KOPT-K1 (cell line): ENCODE results near the gene CYP2U1.

Experiments
- H3K27ac ChIP-seq: fragments of 200-600 bp; sonication (generic); 2 replicates; pipeline ENCODE4 v1.5.1; 2016; ENCODE audit warnings: antibody characterized with exemption, mild to moderate bottlenecking, low read depth, low read length; ENCODE audit not compliant: poor library complexity, severe bottlenecking
- H3K36me3 ChIP-seq: fragments of 200-600 bp; sonication (generic); 2 replicates; pipeline ENCODE4 v1.5.1; 2017; ENCODE audit warnings: antibody characterized with exemption, mild to moderate bottlenecking, low read length, moderate library complexity; ENCODE audit not compliant: insufficient read depth
- H3K9me3 ChIP-seq: fragments of 200-600 bp; sonication (generic); 2 replicates; pipeline ENCODE4 v1.5.1; 2017; ENCODE audit warnings: antibody characterized with exemption, low read length, mild to moderate bottlenecking; ENCODE audit not compliant: insufficient read depth, poor library complexity, severe bottlenecking

Gene CYP2U1

DNA sequence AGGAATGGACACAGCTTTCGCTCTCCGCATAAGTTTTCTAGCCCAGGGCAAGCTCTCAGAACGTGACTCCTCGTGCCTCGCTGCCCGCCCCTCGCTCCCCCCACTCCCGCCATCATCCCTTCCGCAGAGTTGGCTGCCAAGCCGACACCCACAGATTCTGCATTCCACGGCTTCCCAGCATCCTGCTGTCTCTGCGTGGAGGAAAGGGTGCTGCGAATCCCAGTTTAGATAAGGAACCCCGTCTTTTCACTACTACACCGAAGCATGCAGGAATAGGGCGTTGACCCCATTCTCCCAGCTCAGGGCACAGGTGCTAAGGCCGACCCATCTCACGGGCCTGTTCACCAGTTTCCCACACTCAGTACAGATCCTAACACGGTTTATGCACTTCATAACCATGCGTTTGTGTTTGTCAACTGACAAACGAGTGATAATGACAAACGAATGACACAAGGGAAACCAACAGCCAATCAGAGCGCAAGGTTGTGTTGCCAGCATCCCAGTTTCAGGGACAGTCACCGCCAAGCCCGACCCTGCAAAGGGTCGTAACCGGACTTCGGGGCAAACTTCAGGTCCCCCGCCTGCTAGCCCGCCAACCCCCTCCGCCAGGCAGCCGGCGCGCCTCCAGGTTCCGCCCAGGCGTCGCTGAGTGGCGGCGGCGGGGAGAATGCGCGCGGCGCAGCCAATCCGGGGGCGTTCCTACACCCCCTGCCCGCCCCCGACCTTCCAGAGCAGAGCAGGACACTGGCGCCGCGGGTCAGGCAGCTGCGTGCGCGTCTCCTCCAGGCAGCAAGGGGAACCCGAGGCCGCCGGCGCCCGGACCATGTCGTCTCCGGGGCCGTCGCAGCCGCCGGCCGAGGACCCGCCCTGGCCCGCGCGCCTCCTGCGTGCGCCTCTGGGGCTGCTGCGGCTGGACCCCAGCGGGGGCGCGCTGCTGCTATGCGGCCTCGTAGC, at the start of gene CYP2U1:
Gene CYP2U1 (plus strand): TSS at position 729 of the 954 bp plus-strand sequence. CDS start 95 bp downstream, at position 824.
- no peaks in the 10 kb centered on the region for H3K36me3 ChIP-seq
- no peaks in the 10 kb centered on the region for H3K9me3 ChIP-seq
- peak within 1 kb of the TSS; percentile 61 for H3K27ac ChIP-seq

- Histone ChIP-seq H3K36me3 (no peaks in the 10 kb centered on the region), H3K9me3 (peaks cover 33% of the 10 kb centered on the region), H3K27ac (no peak overlapping the region)
These were observed 45.5 kb upstream of the CYP2U1 start for GRCh38 chr4:107885865-107886264.

DNA sequence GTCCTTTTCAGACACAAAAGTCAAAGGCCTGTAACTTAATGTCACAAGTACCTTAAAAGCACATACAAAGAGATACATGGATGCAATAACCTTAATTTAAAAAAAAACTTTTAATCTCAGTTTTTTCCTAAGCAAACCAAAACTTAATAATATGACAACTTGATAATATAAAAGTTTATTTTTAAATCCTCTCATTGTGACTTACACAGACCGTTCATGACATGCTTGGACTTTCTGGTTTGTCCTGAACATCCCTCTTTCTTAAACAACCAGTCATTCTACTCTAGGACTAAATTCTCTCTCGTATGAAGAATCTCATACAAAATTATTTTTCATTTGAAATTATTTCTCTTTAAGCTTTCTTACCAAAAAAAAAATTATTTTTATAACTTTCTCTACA, 43.1 kb upstream of the CYP2U1 start:
- H3K9me3 ChIP-seq, result peaks cover 33% of the 10 kb centered on the region
- no peaks in the 10 kb centered on the region for H3K36me3 ChIP-seq
- H3K27ac ChIP-seq, result no peak overlapping the region

DNA sequence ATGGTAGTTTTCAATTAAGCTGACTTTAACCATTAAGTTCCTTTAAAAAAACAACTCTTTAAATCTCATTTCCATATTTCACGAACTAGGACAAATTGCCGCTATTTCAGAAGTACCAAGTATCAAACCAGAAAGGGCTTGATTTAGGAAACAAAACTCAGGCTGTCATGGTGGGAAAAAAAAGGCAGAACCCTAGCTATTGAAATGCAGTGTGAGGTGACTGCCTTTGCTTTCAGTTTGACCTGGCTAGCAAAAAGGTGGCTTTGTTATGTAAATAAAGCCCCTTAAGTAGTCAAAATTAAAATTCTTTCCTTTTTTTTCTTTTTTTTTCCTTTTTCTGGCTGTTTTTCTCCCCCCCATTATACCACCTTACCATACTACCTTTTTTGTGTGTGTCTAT, 40.6 kb upstream of the CYP2U1 start:
- H3K27ac ChIP-seq, result no peak overlapping the region
- no peaks in the 10 kb centered on the region for H3K36me3 ChIP-seq
- peaks cover 33% of the 10 kb centered on the region for H3K9me3 ChIP-seq

DNA sequence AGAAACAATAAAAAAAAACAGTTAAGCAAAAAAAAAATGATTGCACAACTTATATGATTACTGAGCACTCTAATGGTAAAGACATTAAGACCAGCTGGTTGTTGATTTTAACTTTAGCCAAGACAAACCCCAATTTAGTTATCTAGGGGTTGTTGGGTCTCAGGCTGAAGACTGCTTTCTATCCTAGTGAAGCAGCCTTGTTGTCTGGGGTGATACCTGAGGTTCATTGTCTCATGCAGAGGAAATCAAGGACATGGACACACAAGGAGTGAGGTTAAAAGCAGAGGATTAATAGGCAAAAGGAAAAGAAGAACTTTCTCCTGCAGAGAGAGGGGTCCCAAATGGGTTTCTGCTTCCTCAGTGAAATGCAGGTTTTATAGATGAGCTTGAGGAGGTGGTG, 40.0 kb upstream of the CYP2U1 start:
- Histone ChIP-seq H3K36me3 (no peaks in the 10 kb centered on the region), H3K27ac (no peak overlapping the region), H3K9me3 (peaks cover 29% of the 10 kb centered on the region)

GRCh38 chr4:107893171-107894137, 37.9 kb upstream of the CYP2U1 start:
- Histone ChIP-seq H3K36me3 (no peaks in the 10 kb centered on the region), H3K27ac (no peak overlapping the region), H3K9me3 (peaks cover 7% of the 10 kb centered on the region)

GRCh38 chr4:107894138-107894603, 37.2 kb upstream of the CYP2U1 start:
- peaks cover 1% of the 10 kb centered on the region for H3K9me3 ChIP-seq
- H3K27ac ChIP-seq, result no peak overlapping the region
- H3K36me3 ChIP-seq, result no peaks in the 10 kb centered on the region

DNA sequence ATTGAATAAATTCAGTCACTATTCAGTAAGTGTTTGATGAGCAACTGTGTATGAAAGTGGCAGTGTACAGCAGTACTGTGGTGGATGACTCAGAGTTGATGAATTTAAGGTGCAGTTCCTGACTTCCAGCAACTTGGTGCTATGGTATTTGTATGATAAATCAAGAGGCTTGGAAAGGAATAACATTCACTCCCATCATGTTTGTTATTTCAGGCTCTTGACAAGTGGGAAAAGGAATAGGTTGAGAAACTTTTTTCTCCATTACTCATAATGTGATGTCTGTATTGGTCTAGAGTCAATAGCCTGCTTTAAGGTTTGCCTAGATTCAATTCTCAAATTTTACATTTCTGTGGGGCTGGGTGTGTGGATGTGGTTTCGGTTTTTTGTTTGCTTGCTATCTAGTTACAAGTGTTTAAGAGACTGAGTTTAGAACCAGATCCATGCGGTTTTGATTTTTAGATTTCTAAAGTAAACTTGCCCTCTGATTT, 35.1 kb upstream of the CYP2U1 start:
- no peak overlapping the region for H3K27ac ChIP-seq

GRCh38 chr4:107896646-107897045, 34.7 kb upstream of the CYP2U1 start:
- Histone ChIP-seq H3K36me3 (no peaks in the 10 kb centered on the region), H3K27ac (no peak overlapping the region), H3K9me3 (no peaks in the 10 kb centered on the region)

More for the DNA sequence above, 35.1 kb upstream of the CYP2U1 start:
- Histone ChIP-seq H3K36me3 (no peaks in the 10 kb centered on the region), H3K9me3 (no peaks in the 10 kb centered on the region)

DNA sequence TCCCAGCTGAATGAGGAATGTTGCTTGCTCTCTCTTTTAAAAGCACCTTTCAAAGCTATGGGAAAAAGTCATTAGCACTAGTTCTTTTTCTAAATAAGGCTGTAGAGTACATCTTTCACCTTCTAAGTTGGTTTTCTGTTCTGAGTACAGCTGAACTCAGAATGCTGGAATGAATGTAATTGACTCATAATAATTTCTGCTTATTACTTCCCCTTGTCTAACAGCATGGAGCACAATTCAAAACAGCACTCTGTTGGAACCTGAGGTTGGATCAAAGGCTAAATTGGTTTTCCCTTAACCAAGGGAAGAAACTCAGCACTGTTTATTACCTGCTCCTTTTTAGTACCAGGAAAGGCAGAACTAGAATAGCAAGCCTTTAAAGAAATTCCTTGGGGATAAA, 33.5 kb upstream of the CYP2U1 start:
- Histone ChIP-seq H3K9me3 (no peaks in the 10 kb centered on the region), H3K36me3 (no peaks in the 10 kb centered on the region), H3K27ac (no peak overlapping the region)

DNA sequence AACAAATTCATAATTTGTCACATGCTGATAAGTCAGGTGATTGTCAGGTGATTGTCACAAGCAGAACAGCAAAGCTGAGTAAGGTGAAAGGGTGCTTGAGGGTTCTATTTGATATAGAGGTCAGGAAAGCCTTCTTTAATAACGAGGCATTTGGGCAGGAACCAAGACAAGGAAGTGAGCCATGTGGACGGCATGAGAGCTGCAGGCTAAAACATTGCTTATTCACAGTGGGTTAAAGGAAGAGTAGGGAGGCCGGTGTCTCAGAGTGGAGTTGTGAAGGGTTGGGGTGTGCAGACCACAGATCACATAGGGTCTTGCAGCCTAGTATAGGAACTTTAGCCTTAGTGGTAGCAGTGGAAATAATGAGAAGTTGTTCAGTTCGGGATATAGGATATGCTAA, 31.3 kb upstream of the CYP2U1 start:
- H3K9me3 ChIP-seq, result no peaks in the 10 kb centered on the region
- no peaks in the 10 kb centered on the region for H3K36me3 ChIP-seq
- no peak overlapping the region for H3K27ac ChIP-seq

- H3K27ac ChIP-seq, result no peak overlapping the region
- H3K9me3 ChIP-seq, result no peaks in the 10 kb centered on the region
- no peaks in the 10 kb centered on the region for H3K36me3 ChIP-seq
These were observed 30.8 kb upstream of the CYP2U1 start for GRCh38 chr4:107900508-107900907.

DNA sequence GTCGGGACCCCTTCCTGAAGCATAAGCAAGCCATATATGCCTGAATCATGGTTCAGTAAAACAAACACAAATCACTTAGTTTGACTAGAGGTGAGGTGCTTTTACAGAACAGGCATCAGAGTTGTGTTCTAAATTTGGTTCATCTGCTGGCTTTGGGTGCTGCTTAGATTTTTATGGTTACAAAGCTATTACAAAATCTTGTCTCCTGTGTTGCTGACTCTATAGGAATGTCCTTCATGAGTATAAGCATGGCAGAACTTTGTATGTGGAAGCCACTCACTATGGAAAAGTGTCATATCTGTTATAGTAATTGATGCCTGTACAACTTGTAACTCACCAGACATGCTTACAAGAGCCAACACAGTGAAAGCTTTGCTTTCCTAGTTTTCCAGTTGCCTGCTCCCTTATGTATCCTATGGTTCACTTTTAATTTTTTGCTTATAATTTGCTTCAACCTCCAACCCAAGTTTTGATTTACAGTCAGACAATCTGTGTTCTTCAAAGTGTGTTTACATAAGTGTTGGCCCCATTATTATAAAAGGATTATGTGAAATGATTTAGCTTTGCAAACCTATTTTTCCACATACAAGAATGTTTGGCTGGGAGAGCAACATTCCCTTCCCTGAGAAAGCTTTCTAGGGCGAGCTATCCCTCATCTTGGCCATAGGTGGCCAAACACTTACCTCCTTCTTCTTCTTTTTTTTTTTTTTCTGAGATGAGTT, 30.0 kb upstream of the CYP2U1 start:
- Histone ChIP-seq H3K9me3 (no peaks in the 10 kb centered on the region), H3K36me3 (no peaks in the 10 kb centered on the region), H3K27ac (no peak overlapping the region)

DNA sequence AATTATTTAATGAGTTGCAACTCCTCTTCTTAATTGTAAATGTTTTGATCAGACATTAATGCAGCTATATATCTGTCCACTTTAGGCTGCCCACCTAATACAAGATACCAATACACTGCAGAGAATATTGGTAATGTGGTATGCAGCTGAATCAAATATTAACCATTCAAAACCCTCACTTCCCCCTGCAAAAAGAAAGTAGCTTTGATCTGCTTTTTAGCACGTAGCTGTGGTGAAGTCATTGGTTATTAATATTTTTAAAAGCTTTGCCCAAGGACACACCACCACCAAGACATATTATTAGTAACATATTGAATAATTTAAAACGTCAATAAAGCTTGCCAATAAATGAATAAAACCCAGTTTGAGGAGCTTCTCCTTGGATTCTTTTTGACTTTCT, 28.6 kb upstream of the CYP2U1 start:
- Histone ChIP-seq H3K9me3 (no peaks in the 10 kb centered on the region), H3K36me3 (no peaks in the 10 kb centered on the region), H3K27ac (no peak overlapping the region)
